NB4 (cell line): ENCODE measurements around the gene CASZ1.

Experiments used
- POLR2A ChIP-seq: IDR thresholded peaks from 2 replicates; pipeline ENCODE4 v1.6.1; 2011; ENCODE audit warnings: mild to moderate bottlenecking; ENCODE audit not compliant: insufficient read length; ENCODE audit errors: extremely low read depth
- TF ChIP-seq, protein P1 (sequence below): IDR thresholded peaks from one replicate; pipeline ENCODE4 v1.5.1; 2012; ENCODE audit warnings: low read depth, low read length
- TF ChIP-seq, protein P2 (sequence below): IDR thresholded peaks from 2 replicates; pipeline ENCODE4 v1.6.1; 2011; ENCODE audit warnings: low read depth, low read length

- TF ChIP-seq, protein P1, sequence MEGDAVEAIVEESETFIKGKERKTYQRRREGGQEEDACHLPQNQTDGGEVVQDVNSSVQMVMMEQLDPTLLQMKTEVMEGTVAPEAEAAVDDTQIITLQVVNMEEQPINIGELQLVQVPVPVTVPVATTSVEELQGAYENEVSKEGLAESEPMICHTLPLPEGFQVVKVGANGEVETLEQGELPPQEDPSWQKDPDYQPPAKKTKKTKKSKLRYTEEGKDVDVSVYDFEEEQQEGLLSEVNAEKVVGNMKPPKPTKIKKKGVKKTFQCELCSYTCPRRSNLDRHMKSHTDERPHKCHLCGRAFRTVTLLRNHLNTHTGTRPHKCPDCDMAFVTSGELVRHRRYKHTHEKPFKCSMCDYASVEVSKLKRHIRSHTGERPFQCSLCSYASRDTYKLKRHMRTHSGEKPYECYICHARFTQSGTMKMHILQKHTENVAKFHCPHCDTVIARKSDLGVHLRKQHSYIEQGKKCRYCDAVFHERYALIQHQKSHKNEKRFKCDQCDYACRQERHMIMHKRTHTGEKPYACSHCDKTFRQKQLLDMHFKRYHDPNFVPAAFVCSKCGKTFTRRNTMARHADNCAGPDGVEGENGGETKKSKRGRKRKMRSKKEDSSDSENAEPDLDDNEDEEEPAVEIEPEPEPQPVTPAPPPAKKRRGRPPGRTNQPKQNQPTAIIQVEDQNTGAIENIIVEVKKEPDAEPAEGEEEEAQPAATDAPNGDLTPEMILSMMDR = no peak
- no peak for TF ChIP-seq POLR2A
- TF ChIP-seq, protein P2, sequence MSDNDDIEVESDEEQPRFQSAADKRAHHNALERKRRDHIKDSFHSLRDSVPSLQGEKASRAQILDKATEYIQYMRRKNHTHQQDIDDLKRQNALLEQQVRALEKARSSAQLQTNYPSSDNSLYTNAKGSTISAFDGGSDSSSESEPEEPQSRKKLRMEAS = no peak
Measured at GRCh38 chr1:10681296-10682107, 114.9 kb downstream of the CASZ1 start.
